Measurements from ENCODE around the gene SPATA3. TPM values are rescaled to one million over a fixed set of nuclear protein-coding genes. Genes with fewer than 3 reads are reported as not detected.

Gene SPATA3
- total and polyA plus RNA-seq, 2 of the 13 experiments (the other 11 are each of a cell fraction or from before 2014, with no cell fraction given) = not detected

GRCh38 chr2:231052494-231053451 is 56.9 kb downstream of the SPATA3 start (continued):
- no peak for TF ChIP-seq KAT2B (IDR thresholded peaks at IDR 0.05; ENCODE audit: borderline replicate concordance, low read depth, low read length)
- TF ChIP-seq CREB1 (IDR thresholded peaks at IDR 0.05) = no peak
- TF ChIP-seq CREB1 (CRISPR knock-in tag; IDR thresholded peaks at IDR 0.05) = no peak; the same call in 1 of the 2 replicates
- TF ChIP-seq KLF16 (CRISPR knock-in tag; IDR thresholded peaks at IDR 0.05) = peak; percentile 26 to 74; a peak in 1 of 4 replicates
- TF ChIP-seq ZNF264 (CRISPR knock-in tag; IDR thresholded peaks at IDR 0.05) = peak; percentile 65
- no peak for TF ChIP-seq TBX3 (IDR thresholded peaks at IDR 0.05; ENCODE audit: borderline replicate concordance)
- TF ChIP-seq, protein P1, sequence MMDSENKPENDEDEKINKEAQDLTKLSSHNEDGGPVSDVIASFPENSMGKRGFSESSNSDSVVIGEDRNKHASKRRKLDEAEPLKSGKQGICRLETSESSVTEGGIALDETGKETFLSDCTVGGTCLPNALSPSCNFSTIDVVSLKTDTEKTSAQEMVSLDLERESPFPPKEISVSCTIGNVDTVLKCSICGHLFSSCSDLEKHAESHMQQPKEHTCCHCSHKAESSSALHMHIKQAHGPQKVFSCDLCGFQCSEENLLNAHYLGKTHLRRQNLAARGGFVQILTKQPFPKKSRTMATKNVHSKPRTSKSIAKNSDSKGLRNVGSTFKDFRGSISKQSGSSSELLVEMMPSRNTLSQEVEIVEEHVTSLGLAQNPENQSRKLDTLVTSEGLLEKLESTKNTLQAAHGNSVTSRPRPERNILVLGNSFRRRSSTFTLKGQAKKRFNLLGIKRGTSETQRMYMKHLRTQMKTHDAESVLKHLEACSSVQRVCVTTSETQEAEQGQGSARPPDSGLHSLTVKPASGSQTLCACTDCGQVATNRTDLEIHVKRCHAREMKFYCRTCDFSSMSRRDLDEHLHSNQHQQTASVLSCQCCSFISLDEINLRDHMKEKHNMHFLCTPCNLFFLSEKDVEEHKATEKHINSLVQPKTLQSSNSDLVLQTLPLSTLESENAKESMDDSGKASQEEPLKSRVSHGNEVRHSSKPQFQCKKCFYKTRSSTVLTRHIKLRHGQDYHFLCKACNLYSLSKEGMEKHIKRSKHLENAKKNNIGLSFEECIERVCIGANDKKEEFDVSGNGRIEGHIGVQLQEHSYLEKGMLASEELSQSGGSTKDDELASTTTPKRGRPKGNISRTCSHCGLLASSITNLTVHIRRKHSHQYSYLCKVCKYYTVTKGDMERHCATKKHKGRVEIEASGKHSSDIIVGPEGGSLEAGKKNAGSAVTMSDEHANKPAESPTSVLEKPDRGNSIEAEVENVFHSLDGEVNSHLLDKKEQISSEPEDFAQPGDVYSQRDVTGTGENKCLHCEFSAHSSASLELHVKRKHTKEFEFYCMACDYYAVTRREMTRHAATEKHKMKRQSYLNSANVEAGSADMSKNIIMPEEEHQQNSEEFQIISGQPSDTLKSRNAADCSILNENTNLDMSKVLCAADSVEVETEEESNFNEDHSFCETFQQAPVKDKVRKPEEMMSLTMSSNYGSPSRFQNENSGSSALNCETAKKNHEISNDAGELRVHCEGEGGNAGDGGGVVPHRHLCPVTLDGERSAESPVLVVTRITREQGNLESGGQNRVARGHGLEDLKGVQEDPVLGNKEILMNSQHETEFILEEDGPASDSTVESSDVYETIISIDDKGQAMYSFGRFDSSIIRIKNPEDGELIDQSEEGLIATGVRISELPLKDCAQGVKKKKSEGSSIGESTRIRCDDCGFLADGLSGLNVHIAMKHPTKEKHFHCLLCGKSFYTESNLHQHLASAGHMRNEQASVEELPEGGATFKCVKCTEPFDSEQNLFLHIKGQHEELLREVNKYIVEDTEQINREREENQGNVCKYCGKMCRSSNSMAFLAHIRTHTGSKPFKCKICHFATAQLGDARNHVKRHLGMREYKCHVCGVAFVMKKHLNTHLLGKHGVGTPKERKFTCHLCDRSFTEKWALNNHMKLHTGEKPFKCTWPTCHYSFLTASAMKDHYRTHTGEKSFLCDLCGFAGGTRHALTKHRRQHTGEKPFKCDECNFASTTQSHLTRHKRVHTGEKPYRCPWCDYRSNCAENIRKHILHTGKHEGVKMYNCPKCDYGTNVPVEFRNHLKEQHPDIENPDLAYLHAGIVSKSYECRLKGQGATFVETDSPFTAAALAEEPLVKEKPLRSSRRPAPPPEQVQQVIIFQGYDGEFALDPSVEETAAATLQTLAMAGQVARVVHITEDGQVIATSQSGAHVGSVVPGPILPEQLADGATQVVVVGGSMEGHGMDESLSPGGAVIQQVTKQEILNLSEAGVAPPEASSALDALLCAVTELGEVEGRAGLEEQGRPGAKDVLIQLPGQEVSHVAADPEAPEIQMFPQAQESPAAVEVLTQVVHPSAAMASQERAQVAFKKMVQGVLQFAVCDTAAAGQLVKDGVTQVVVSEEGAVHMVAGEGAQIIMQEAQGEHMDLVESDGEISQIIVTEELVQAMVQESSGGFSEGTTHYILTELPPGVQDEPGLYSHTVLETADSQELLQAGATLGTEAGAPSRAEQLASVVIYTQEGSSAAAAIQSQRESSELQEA (CRISPR knock-in tag; IDR thresholded peaks at IDR 0.05; ENCODE audit: not compliant biosample characterization) = peak; percentile 86
- no peak for TF ChIP-seq THYN1 (CRISPR knock-in tag; IDR thresholded peaks at IDR 0.05; ENCODE audit: borderline replicate concordance, low read depth)
- no peak for TF ChIP-seq ZFP36L1 (CRISPR knock-in tag; IDR thresholded peaks at IDR 0.05)
- TF ChIP-seq NCOA1 (CRISPR knock-in tag; IDR thresholded peaks at IDR 0.05) = no peak
- TF ChIP-seq ZNF737 (CRISPR knock-in tag; IDR thresholded peaks at IDR 0.05; ENCODE audit: borderline replicate concordance) = peak; percentile 78; the same call in 1 of the 2 replicates
- peak; percentile 35 for TF ChIP-seq ZNF770 (CRISPR knock-in tag; IDR thresholded peaks at IDR 0.05)
- peak; percentile 96 for TF ChIP-seq SMAD3 (CRISPR knock-in tag; IDR thresholded peaks at IDR 0.05)
- TF ChIP-seq ZNF543 (CRISPR knock-in tag; IDR thresholded peaks at IDR 0.05) = peak; percentile 67; the same call in 1 of the 2 replicates
- TF ChIP-seq KDM5B (CRISPR knock-in tag; IDR thresholded peaks at IDR 0.05; ENCODE audit: borderline replicate concordance) = no peak; the same call in 1 of the 2 replicates
- no peak for TF ChIP-seq MTF2 (CRISPR knock-in tag; IDR thresholded peaks at IDR 0.05; ENCODE audit: borderline replicate concordance)
- peak; percentile 74; the same call in 1 of the 2 replicates for TF ChIP-seq THAP7 (CRISPR knock-in tag; IDR thresholded peaks at IDR 0.05)
- no peak for TF ChIP-seq ZNF121 (CRISPR knock-in tag; IDR thresholded peaks at IDR 0.05)
